HG02840 (cell line): ENCODE data around the gene PTRH1.

Experiments used
- ATAC-seq: cut with Tn5 transposase; IDR thresholded peaks from one replicate; pipeline ENCODE4 v1.9.1; 2021; ENCODE audit warnings: mild to moderate bottlenecking, moderate library complexity, moderate number of reproducible peaks; ENCODE audit not compliant: unreplicated experiment, low FRiP score

The PTRH1 gene

GRCh38 chr9:127742435-127743088, 27.1 kb upstream of the PTRH1 start:
- ATAC-seq: no peak

GRCh38 chr9:127741831-127742434, 26.5 kb upstream of the PTRH1 start:
- ATAC-seq: no peak

- ATAC-seq: no peak
Measured at GRCh38 chr9:127739614-127740330, 24.3 kb upstream of the PTRH1 start.

- no peak for ATAC-seq
Measured at GRCh38 chr9:127738666-127739065, 23.2 kb upstream of the PTRH1 start.

GRCh38 chr9:127735530-127736185, 20.2 kb upstream of the PTRH1 start:
- ATAC-seq: no peak

- ATAC-seq: peak; percentile 82
Measured at GRCh38 chr9:127734747-127735529, 19.5 kb upstream of the PTRH1 start, which contains the start of gene TOR2A. Gene TOR2A (minus strand): TSS chr9:127735294. CDS start chr9:127735270, 24 bp downstream.

GRCh38 chr9:127734247-127734746, 18.8 kb upstream of the PTRH1 start:
- ATAC-seq: no peak

GRCh38 chr9:127733614-127734013, 18.2 kb upstream of the PTRH1 start:
- ATAC-seq: no peak

GRCh38 chr9:127732444-127732843, 17.0 kb upstream of the PTRH1 start:
- ATAC-seq: no peak

- ATAC-seq: no peak
Measured at GRCh38 chr9:127731938-127732337, 16.5 kb upstream of the PTRH1 start.

- no peak for ATAC-seq
Measured at GRCh38 chr9:127730799-127731410, 15.4 kb upstream of the PTRH1 start.

- no peak for ATAC-seq
Measured at GRCh38 chr9:127730262-127730661, 14.8 kb upstream of the PTRH1 start.

GRCh38 chr9:127729522-127730256, 14.2 kb upstream of the PTRH1 start:
- ATAC-seq: no peak

- no peak for ATAC-seq
Measured at GRCh38 chr9:127728808-127729207, 13.3 kb upstream of the PTRH1 start.

- no peak for ATAC-seq
Measured at GRCh38 chr9:127726871-127727270, 11.4 kb upstream of the PTRH1 start.

GRCh38 chr9:127724012-127724411, 8.5 kb upstream of the PTRH1 start:
- ATAC-seq: no peak

- ATAC-seq: no peak
Measured at GRCh38 chr9:127723444-127723843, 8.0 kb upstream of the PTRH1 start.

- ATAC-seq: no peak
Measured at GRCh38 chr9:127723013-127723412, 7.5 kb upstream of the PTRH1 start.
